HCEC 1CT (cell line): Measurements from ENCODE around the gene TNFAIP2.
A peak's percentile ranks its signal among the peaks of the same experiment; 100 is the strongest.
"Not testable (repeated sequence)": the region's sequence is repeated elsewhere in the genome, so short reads cannot be mapped to it uniquely, and the experiment has no call there.

Source experiments
- DNase-seq: peaks from one replicate; pipeline ENCODE4 v3.0.0-alpha.2; 2017

Gene TNFAIP2

GRCh38 chr14:103157969-103158368 is 34.7 kb downstream of the TNFAIP2 start:
- no peak for DNase-seq

GRCh38 chr14:103158688-103159087 is 35.4 kb downstream of the TNFAIP2 start:
- DNase-seq: no peak

- no peak for DNase-seq
These were observed 37.2 kb downstream of the TNFAIP2 start for GRCh38 chr14:103160321-103161053.

DNA sequence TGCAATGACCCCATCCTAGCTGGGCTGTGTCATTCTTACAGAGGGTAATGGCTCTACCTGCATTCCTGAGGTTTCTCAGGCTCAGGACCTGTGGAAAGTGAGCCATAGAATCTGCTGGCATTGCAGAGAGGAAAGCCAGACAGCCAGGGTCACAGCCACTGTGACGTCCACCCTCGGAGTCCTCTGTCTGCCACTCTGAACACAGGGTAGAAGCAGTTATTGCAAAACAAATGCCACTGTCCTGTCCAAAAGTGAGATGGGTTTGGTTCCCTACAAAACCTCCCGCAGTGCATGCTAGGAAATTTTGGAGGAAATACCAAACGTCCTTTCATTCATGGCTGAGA is 37.8 kb downstream of the TNFAIP2 start:
- DNase-seq: no peak

DNA sequence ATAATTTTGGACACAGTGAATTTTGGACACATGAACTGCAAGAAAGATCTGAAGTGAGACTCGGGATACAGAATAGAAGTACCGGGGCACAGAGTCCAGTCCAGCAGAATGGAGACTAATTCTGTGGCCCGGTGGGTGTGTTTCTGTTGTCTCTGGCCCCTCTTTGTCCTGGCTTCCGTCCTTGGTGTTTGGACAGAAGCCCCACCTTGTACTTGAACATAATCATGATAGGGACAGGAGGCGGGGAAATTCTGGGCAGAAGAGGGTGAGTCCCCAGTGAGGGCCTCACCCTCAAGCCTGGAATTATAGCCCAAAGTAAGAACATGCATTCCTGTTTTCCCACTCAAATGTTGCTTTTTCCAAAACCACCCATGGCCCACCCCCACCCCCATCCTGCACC is 39.9 kb downstream of the TNFAIP2 start:
- DNase-seq: no peak

DNA sequence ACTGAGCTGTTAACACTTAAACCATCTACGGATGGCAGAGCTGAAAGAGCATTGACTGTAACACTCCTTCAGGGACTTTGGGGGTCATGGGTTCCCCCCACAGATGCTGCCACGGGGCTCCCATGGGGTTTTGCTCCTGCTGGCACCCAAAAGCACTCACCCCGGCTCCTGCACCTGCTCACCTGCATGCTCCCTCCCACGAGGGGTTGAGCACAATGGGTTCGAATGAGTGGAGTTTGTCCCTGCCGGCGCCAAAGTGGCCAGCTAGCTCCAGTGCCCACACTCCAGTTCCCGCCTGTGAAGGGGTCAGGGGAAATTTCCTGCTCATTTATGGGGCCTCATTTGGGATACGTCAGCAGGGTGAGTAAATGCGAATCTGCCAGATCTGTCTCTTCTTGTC is 40.7 kb downstream of the TNFAIP2 start:
- DNase-seq: no peak

DNA sequence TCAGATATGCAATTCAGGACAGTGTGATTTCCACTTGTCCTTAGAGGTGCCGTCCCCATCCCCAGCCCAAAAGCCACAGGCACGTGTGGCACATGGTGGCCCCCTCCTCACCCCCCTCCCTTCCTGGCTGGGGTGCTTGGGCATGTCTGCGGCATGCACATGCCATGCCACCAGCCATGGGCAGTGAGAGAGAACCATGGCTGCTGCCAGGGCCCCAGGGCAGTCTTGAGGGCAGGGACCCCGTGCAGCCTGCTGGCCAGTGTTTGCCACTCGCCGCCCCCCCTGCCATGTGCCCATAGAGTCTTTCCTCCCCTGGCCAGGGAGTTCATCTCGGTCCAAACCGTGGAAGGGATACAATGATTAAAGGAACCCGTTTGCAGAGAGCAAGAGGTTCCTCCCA is 41.5 kb downstream of the TNFAIP2 start:
- DNase-seq: no peak

GRCh38 chr14:103165323-103165722 is 42.1 kb downstream of the TNFAIP2 start:
- DNase-seq: no peak

DNA sequence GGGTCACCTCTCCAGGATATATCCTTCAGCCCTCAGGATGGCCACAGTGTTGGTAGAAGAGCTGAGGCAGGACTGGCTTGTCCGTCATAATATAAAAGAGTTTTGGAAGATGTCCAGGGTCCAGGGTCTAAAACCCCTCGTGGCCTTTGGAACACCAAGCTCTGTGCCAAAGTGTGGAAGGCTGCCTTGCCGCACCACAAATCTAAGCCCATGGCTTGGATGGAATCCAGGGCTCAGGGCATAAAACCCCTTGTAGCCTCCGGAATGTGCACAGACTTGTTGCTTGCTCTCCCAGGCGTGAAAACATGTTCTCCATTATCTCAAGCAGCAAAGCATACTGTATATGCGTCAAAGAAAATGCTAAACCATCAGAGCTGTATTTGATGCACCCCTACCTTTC is 46.7 kb downstream of the TNFAIP2 start:
- no peak for DNase-seq

DNA sequence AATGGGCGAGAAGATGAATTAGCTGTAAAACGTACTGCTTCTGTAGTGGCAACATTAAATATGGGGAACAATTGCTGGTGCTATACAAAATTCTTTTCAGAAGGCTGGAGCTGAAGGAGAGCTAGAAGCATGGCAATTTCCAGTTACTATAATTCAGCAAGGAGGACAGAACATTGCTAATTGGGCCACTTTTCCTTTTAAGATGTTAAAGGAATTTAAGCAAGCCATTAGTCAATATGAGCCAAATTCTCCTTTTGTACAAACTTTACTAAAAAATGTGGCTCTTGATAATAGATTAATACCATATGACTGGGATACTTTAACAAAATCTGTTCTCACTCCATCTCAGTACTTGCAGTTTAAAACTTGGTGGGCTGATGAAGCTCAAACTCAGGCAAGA is 47.9 kb downstream of the TNFAIP2 start:
- DNase-seq: not testable (repeated sequence)

DNA sequence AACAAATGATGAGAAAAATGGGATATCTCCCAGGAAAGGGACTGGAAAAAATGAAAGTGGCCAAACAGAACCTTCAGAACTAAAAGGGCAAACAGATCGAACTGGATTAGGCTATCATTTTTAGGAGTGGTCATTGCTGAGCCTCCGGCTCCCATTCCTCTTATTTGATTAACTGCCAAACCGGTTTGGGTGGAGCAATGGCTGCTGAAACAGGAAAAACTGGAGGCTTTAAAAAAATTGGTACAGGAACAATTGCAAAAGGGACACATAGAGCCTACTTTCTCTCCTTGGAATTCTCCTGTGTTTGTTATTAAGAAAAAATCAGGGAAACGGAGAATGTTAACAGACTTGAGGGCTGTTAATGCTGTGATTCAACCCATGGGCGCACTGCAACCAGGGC is 49.7 kb downstream of the TNFAIP2 start:
- DNase-seq: no peak

GRCh38 chr14:103173887-103174286 is 50.6 kb downstream of the TNFAIP2 start:
- not testable (repeated sequence) for DNase-seq

GRCh38 chr14:103176176-103176575 is 52.9 kb downstream of the TNFAIP2 start:
- not testable (repeated sequence) for DNase-seq

DNA sequence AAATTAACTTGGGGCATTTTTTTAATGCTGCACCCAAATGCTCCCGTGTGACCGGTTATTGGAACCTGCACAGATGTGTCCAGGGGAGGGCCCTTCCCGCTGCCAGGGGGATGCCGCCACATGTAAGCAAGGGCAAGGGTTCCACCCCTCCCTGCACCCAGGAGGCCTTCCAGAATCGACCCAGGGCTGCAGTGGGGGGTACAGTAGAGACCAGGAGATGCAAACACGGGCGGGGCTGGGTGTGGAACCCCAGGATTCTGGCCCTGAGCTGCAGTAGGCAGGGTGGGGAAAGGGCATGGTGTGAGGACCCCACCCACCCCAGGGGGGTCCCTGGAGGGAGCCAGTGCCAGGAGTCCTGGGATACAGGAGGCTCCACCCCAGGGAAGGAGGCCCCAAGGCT is 54.1 kb downstream of the TNFAIP2 start:
- no peak for DNase-seq

DNA sequence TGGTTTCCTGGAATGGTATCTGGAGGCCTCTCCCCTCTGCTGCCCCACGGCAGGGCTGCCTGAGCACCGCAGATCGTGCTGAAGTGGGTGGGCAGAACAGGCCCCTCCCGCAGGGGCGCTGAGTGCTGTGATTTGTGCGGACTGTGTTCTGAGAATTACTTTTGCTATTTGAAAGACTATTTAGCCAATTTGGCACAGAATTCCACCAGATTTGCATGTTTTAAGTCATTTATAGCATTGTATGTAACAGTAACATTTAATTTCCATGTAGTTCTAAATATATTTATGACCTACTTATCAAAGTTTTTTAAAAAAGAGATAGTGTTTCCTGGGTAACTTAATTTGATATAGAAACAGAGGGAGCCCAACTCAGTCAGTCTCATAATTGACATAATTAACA is 55.3 kb downstream of the TNFAIP2 start:
- DNase-seq: no peak

DNA sequence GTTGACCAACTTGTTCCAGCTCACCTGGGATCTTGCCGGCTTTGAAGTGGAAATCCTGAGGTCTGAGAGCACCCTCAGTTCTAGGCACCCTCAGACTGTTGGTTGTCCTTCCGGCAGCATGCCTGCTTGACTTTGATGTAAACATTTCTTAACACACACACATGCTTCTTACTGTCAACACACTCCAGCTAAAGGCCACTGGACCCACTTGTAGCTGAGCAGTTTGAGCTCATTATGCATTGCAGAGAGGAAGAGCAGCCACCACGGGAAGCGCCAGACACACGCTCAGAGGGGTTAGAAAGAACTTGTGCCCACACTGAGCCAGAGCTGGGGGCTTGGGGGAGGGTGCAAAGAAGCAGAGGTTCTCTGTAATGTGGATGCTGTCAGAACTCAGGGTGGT is 55.8 kb downstream of the TNFAIP2 start:
- DNase-seq: no peak

- DNase-seq: no peak
These were observed 57.1 kb downstream of the TNFAIP2 start for GRCh38 chr14:103180331-103180730.

- DNase-seq: no peak
These were observed 60.8 kb downstream of the TNFAIP2 start for GRCh38 chr14:103184046-103184445.

GRCh38 chr14:103185051-103186029 is 62.1 kb downstream of the TNFAIP2 start:
- DNase-seq: peak; percentile 20

GRCh38 chr14:103186241-103186822 is 63.1 kb downstream of the TNFAIP2 start:
- no peak for DNase-seq
